HUES48 (cell line): Measurements from ENCODE around the gene NUDT15.

Experiments
- H3K27ac ChIP-seq: one replicate; pipeline ENCODE4 v1.7.0; 2013; ENCODE audit warnings: low read depth, low read length, inconsistent platforms
- H3K27me3 ChIP-seq: 2 replicates; pipeline ENCODE4 v1.6.1; 2013; ENCODE audit warnings: mild to moderate bottlenecking, low read length; ENCODE audit not compliant: control insufficient read depth, insufficient read depth
- H3K36me3 ChIP-seq: 2 replicates; pipeline ENCODE4 v1.6.1; 2013; ENCODE audit warnings: low read length; ENCODE audit not compliant: control insufficient read depth, insufficient read depth
- H3K4me1 ChIP-seq: 2 replicates; pipeline ENCODE4 v1.6.1; 2013; ENCODE audit warnings: mild to moderate bottlenecking, low read length; ENCODE audit not compliant: control insufficient read depth, insufficient read depth
- H3K4me3 ChIP-seq: 2 replicates; pipeline ENCODE4 v1.5.1; 2013; ENCODE audit warnings: mild to moderate bottlenecking, low read depth, low read length
- H3K9ac ChIP-seq: 2 replicates; pipeline ENCODE4 v1.6.1; 2013; ENCODE audit warnings: mild to moderate bottlenecking, low read depth, low read length, moderate library complexity
- H3K9me3 ChIP-seq: 2 replicates; pipeline ENCODE4 v1.6.1; 2013; ENCODE audit warnings: low read length; ENCODE audit not compliant: control insufficient read depth, insufficient read depth

NUDT15 gene

GRCh38 chr13:48070942-48071341, 33.4 kb downstream of the NUDT15 start:
- Histone ChIP-seq H3K36me3 (peaks cover 90% of the 10 kb centered on the region), H3K4me1 (no peaks in the 10 kb centered on the region), H3K9ac (no peak overlapping the region), H3K4me3 (no peak overlapping the region), H3K27me3 (no peaks in the 10 kb centered on the region), H3K27ac (no peak overlapping the region), H3K9me3 (peaks cover 84% of the 10 kb centered on the region)

- H3K4me3 ChIP-seq, result no peak overlapping the region
- no peak overlapping the region for H3K27ac ChIP-seq
- H3K9me3 ChIP-seq, result peaks cover 70% of the 10 kb centered on the region
- no peaks in the 10 kb centered on the region for H3K27me3 ChIP-seq
- H3K4me1 ChIP-seq, result no peaks in the 10 kb centered on the region
- peaks cover 92% of the 10 kb centered on the region for H3K36me3 ChIP-seq
- H3K9ac ChIP-seq, result no peak overlapping the region
Measured at GRCh38 chr13:48072304-48072703, 34.8 kb downstream of the NUDT15 start.

DNA sequence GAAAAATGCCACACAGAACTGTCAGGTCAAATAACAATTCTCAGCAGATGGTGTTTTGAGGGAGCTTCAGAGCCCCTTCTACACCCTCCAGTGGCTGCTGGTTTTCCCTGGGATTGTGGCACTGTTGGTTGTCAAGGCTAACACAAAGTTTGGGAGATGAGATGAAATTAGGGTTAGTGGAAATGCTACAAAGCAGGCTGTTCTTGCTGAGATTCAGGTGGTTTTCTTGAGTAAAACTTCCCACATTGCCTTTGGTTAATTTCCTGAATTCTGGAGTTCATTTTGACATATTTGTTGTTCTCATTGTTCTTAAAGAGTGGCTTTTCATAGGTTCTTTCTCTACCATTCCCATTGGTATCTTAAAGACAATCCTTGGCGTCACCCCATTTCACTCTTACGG, 35.3 kb downstream of the NUDT15 start:
- H3K4me1 ChIP-seq, result no peaks in the 10 kb centered on the region
- peaks cover 66% of the 10 kb centered on the region for H3K9me3 ChIP-seq
- H3K27me3 ChIP-seq, result no peaks in the 10 kb centered on the region
- no peak overlapping the region for H3K9ac ChIP-seq
- no peak overlapping the region for H3K27ac ChIP-seq
- H3K36me3 ChIP-seq, result peaks cover 92% of the 10 kb centered on the region
- no peak overlapping the region for H3K4me3 ChIP-seq

GRCh38 chr13:48074006-48074405, 36.5 kb downstream of the NUDT15 start:
- no peak overlapping the region for H3K27ac ChIP-seq
- H3K4me3 ChIP-seq, result no peak overlapping the region
- no peak overlapping the region for H3K9ac ChIP-seq
- peaks cover 92% of the 10 kb centered on the region for H3K36me3 ChIP-seq
- H3K4me1 ChIP-seq, result no peaks in the 10 kb centered on the region
- H3K27me3 ChIP-seq, result no peaks in the 10 kb centered on the region
- H3K9me3 ChIP-seq, result peaks cover 53% of the 10 kb centered on the region

- H3K9ac ChIP-seq, result no peak overlapping the region
- no peaks in the 10 kb centered on the region for H3K4me1 ChIP-seq
- H3K27me3 ChIP-seq, result no peaks in the 10 kb centered on the region
- no peak overlapping the region for H3K4me3 ChIP-seq
- peaks cover 11% of the 10 kb centered on the region for H3K9me3 ChIP-seq
- peaks cover 94% of the 10 kb centered on the region for H3K36me3 ChIP-seq
- H3K27ac ChIP-seq, result no peak overlapping the region
Measured at GRCh38 chr13:48078251-48078656, 40.7 kb downstream of the NUDT15 start.

DNA sequence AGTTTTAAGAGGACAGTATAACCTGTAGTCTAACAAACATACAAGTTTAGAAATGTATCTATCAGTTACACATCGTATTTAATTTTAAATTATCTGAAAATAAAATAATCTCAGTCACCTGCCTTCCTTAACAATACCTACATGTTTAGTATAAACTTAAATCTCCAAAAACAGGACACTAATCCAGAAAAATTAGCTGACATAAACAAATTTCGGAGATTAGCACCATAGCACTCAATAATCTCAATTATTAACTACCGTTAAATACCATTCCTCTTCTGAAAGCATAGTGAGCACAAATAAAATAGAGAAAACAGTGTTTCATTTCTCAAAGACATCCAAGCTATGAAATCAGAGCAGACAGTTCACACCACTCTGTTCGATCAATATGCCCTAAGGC, 44.2 kb downstream of the NUDT15 start:
- H3K36me3 ChIP-seq, result peaks cover 94% of the 10 kb centered on the region
- no peak overlapping the region for H3K27ac ChIP-seq
- H3K4me3 ChIP-seq, result no peak overlapping the region
- no peaks in the 10 kb centered on the region for H3K9me3 ChIP-seq
- H3K27me3 ChIP-seq, result no peaks in the 10 kb centered on the region
- H3K4me1 ChIP-seq, result no peaks in the 10 kb centered on the region
- H3K9ac ChIP-seq, result no peak overlapping the region

GRCh38 chr13:48086272-48086671, 48.7 kb downstream of the NUDT15 start:
- Histone ChIP-seq H3K36me3 (peaks cover 50% of the 10 kb centered on the region), H3K27ac (no peak overlapping the region), H3K4me1 (no peaks in the 10 kb centered on the region), H3K9ac (no peak overlapping the region), H3K9me3 (no peaks in the 10 kb centered on the region), H3K4me3 (no peak overlapping the region), H3K27me3 (no peaks in the 10 kb centered on the region)

DNA sequence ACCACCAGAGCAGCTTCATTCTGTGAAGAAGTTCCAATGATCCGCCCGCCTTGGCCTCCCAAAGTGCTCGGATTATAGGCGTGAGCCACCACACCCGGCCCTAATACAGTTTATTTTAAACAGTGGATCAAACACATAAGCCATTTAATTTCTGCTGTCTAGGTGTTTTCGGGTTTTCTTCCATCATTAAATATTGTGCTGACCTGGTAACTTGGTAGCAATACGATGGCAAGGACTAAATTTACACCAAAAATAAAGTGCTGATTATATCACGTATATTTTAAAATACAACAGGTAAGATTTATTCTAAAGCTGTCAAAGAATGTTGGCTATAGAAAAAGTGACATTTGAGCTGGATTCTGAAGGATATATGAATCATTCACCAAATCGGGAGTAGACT, 56.1 kb downstream of the NUDT15 start:
- Histone ChIP-seq H3K27me3 (no peaks in the 10 kb centered on the region), H3K4me3 (peak overlapping the region; percentile 91), H3K36me3 (no peaks in the 10 kb centered on the region), H3K27ac (no peak overlapping the region), H3K9me3 (no peaks in the 10 kb centered on the region), H3K9ac (0 out of 2 replicates have a peak overlapping the region, but pooled peaks have one; percentile 93), H3K4me1 (peaks cover 22% of the 10 kb centered on the region)

DNA sequence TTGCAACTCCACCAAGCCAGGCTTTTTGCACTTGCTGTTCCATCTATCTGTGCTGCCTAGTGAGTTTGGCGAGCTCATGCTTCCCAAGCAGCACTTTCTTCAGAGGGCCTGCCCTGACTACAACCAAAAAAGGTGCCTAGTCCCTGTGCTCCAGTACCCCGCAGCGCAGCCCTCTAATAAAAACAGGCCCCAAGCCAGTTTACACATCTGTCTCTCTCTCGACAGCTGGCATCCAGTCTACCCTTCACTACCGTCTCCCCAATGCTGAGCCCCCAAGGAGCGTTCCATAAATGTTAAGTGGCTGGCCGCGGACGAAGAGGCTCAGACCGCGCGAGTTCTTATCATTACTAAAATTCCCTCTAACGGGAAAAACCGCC, 56.9 kb downstream of the NUDT15 start:
- no peaks in the 10 kb centered on the region for H3K27me3 ChIP-seq
- H3K9ac ChIP-seq, result peak overlapping the region; percentile 93
- H3K27ac ChIP-seq, result peak overlapping the region; percentile 68
- H3K9me3 ChIP-seq, result no peaks in the 10 kb centered on the region
- H3K4me3 ChIP-seq, result peak overlapping the region; percentile 91
- H3K4me1 ChIP-seq, result peaks cover 22% of the 10 kb centered on the region
- H3K36me3 ChIP-seq, result no peaks in the 10 kb centered on the region

DNA sequence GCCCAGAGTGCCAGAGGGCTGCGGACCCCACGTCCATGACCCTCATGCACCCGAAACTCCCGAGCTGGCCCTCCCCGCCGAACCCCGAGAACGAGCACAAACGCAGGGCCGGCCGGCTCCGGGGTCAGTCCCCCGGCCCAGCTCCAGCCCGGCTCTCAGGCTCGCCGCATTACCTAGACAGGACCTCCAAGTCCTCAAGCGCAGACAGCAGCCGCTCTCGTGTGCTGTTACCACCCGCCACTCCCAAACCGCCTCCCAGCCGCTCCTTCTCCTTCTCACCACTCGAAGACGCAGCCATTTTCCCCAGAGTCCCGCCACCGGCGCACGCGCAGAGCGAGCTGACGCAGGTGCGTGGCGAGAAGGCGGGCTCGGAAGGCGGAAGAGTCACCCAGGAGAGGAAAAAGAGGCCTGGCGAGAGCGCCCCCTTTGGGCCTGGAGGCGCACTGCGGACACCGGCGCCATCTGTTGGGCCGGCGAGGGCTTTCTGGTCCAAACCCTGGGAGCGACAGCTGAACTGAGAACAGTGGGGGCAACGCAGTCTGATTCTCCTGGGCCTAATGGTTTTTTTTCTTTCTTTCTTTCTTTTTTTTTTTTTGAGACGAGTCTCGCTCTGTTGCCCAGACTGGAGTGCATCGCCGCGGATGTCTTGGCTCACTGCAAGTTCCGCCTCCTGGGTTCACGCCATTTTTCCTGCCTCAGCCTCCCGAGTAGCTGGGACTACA, 57.4 kb downstream of the NUDT15 start, which contains the start of gene MED4:
Gene MED4, minus strand, starts transcription at position 324 of the 722 bp plus-strand sequence. Its CDS starts 26 bp downstream, at position 298.
- Histone ChIP-seq H3K27ac (peak within 1 kb of the TSS; percentile 68), H3K9ac (peak within 1 kb of the TSS; percentile 93), H3K4me3 (peak within 1 kb of the TSS; percentile 91), H3K27me3 (no peaks in the 10 kb centered on the region), H3K9me3 (no peaks in the 10 kb centered on the region), H3K36me3 (no peaks in the 10 kb centered on the region), H3K4me1 (peaks cover 22% of the 10 kb centered on the region)

- peaks cover 22% of the 10 kb centered on the region for H3K4me1 ChIP-seq
- peak overlapping the region; percentile 73 for H3K27ac ChIP-seq
- H3K36me3 ChIP-seq, result no peaks in the 10 kb centered on the region
- peak overlapping the region; percentile 24; the same call in 1 of the 2 replicates for H3K4me3 ChIP-seq
- H3K27me3 ChIP-seq, result no peaks in the 10 kb centered on the region
- H3K9ac ChIP-seq, result 0 out of 2 replicates have a peak overlapping the region, but pooled peaks have one; percentile 6
- no peaks in the 10 kb centered on the region for H3K9me3 ChIP-seq
Measured at GRCh38 chr13:48096670-48097069, 59.1 kb downstream of the NUDT15 start.
